HCT116 (cell line): ENCODE data around the gene PRAMEF1. TPM values are rescaled to one million over a fixed set of nuclear protein-coding genes. Genes with fewer than 3 reads are reported as not detected.

Source experiments
- ATAC-seq: fragments of 200-7000 bp; cut with Tn5 transposase; 2 replicates; pipeline ENCODE4 v1.9.1; 2020; ENCODE audit warnings: mild to moderate bottlenecking, moderate library complexity
- BruUV-seq: library from RNA; stranded (reverse); fragments of 400-500 nt; replicated peaks from 2 replicates; lab custom pipeline; 2021; lab: Mats Ljungman, UMichigan
- CTCF ChIA-PET: fragments of 300-600 bp; sonication (Branson Sonifier 250); formaldehyde crosslinking; loops from one replicate; lab custom pipeline; 2021; ENCODE audit warnings: antibody characterized with exemption; lab: Charles Lee
- POLR2A ChIA-PET: fragments of 300-600, 350-600 bp; sonication (Branson Sonifier 250); formaldehyde crosslinking; loops from one replicate; lab custom pipeline; 2021; ENCODE audit warnings: antibody characterized with exemption; lab: Charles Lee
- RAD21 ChIA-PET, 2 experiments: fragments of 300-600 bp; sonication (Branson Sonifier 250); formaldehyde crosslinking; loops; one replicate each; lab custom pipeline; 2023; ENCODE audit warnings: low total read pairs in 2 of 2; ENCODE audit not compliant: uncharacterized antibody in 2 of 2, unreplicated experiment in 2 of 2, low non-redundant PET in 1 of 2; lab: Charles Lee
- DNase-seq: peaks from one replicate; pipeline ENCODE4 v3.0.0-alpha.2; 2010; ENCODE audit warnings: low read depth, low spot score
- H2AFZ ChIP-seq: fragments of 200-600 bp; shearing (Covaris generic), sonication (generic); 2 replicates; pipeline ENCODE4 v1.6.1; 2017; ENCODE audit warnings: low read depth, mixed run types, mixed read lengths, antibody characterized with exemption, low read length; ENCODE audit not compliant: poor library complexity, severe bottlenecking
- H3K27ac ChIP-seq: 2 replicates; pipeline ENCODE4 v1.5.1; 2012; ENCODE audit warnings: low read depth, low read length
- H3K27me3 ChIP-seq: fragments of 200-600 bp; sonication (generic); 2 replicates; pipeline ENCODE4 v1.6.1; 2016; ENCODE audit warnings: mixed run types, low read length, mixed read lengths; ENCODE audit not compliant: insufficient read depth
- H3K36me3 ChIP-seq, 2 experiments: fragments of 200-500 bp in 1 of 2; fragments of 200-600 bp in 1 of 2; sonication (Bioruptor generic) in 1 of 2; sonication (generic) in 1 of 2; 2 replicates each; pipeline versions ENCODE4 v1.5.1 to v1.6.1; 2014 to 2016; ENCODE audit warnings: low read length in 2 of 2, inconsistent platforms in 1 of 2, mixed read lengths in 1 of 2, mixed run types in 1 of 2; ENCODE audit not compliant: insufficient read depth in 2 of 2, control insufficient read depth in 1 of 2
- H3K4me1 ChIP-seq, 2 experiments: fragments of 200-600 bp in 1 of 2; sonication (generic) in 1 of 2; 2 replicates each; pipeline versions ENCODE4 v1.5.1 to v1.6.1; 2012 to 2017; ENCODE audit warnings: low read length in 2 of 2, inconsistent platforms in 1 of 2, mild to moderate bottlenecking in 1 of 2, mixed read lengths in 1 of 2, mixed run types in 1 of 2, moderate library complexity in 1 of 2; ENCODE audit not compliant: insufficient read depth in 2 of 2, control insufficient read depth in 1 of 2
- H3K4me2 ChIP-seq: fragments of 200-600 bp; sonication (generic); 2 replicates; pipeline ENCODE4 v1.6.1; 2017; ENCODE audit warnings: mixed run types, low read length, mixed read lengths
- H3K4me3 ChIP-seq, 2 experiments: fragments of 200-600 bp in 1 of 2; sonication (generic) in 1 of 2; replicated peaks in 1 of 2; 2 replicates each; pipeline ENCODE4 v1.5.1; 2011 to 2016; ENCODE audit warnings: low read length in 2 of 2, control low read depth in 1 of 2, low read depth in 1 of 2, mild to moderate bottlenecking in 1 of 2, mixed read lengths in 1 of 2, mixed run types in 1 of 2
- H3K79me2 ChIP-seq: fragments of 200-600 bp; sonication (generic); 2 replicates; pipeline ENCODE4 v1.6.1; 2017; ENCODE audit warnings: mild to moderate bottlenecking, mixed run types, low read length, moderate library complexity, mixed read lengths; ENCODE audit not compliant: insufficient read depth
- H3K9ac ChIP-seq: fragments of 200-600 bp; sonication (generic); 2 replicates; pipeline ENCODE4 v1.6.1; 2016; ENCODE audit warnings: low read length, mixed read lengths
- H3K9me2 ChIP-seq: fragments of 200-600 bp; sonication (generic), shearing (Covaris generic); 2 replicates; pipeline ENCODE4 v1.6.1; 2017; ENCODE audit warnings: mixed run types, mild to moderate bottlenecking, moderate library complexity; ENCODE audit not compliant: insufficient read depth
- H3K9me3 ChIP-seq, 2 experiments: fragments of 200-500 bp in 1 of 2; fragments of 200-600 bp in 1 of 2; sonication (Bioruptor generic) in 1 of 2; sonication (generic) in 1 of 2; 2 replicates each; pipeline ENCODE4 v1.6.1; 2014 to 2017; ENCODE audit warnings: low read length in 2 of 2, mixed read lengths in 2 of 2, inconsistent platforms in 1 of 2, low read depth in 1 of 2, mild to moderate bottlenecking in 1 of 2, mixed run types in 1 of 2, moderate library complexity in 1 of 2; ENCODE audit not compliant: control insufficient read depth in 1 of 2, insufficient read depth in 1 of 2
- H4K20me1 ChIP-seq: fragments of 200-600 bp; sonication (generic), shearing (Covaris generic); 2 replicates; pipeline ENCODE4 v1.6.1; 2017; ENCODE audit warnings: mixed run types, mild to moderate bottlenecking, moderate library complexity; ENCODE audit not compliant: insufficient read depth
- ATF3 ChIP-seq: IDR thresholded peaks from 2 replicates; pipeline ENCODE4 v1.6.1; 2012
- CBX3 ChIP-seq: IDR thresholded peaks from 2 replicates; pipeline ENCODE4 v1.6.1; 2012; ENCODE audit warnings: low read depth
- CEBPB ChIP-seq: IDR thresholded peaks from 2 replicates; pipeline ENCODE4 v1.6.1; 2012; ENCODE audit warnings: low read depth
- CTCF ChIP-seq, 3 experiments: fragments of 200-600 bp in 1 of 3; sonication (generic) in 1 of 3; IDR thresholded peaks in 2 of 3; conservative IDR thresholded peaks in 1 of 3; 2 replicates each; pipeline ENCODE4 v1.5.1; 2012 to 2017; ENCODE audit warnings: low read depth in 2 of 3, low read length in 2 of 3, antibody characterized with exemption in 1 of 3, borderline replicate concordance in 1 of 3, control low read depth in 1 of 3, mild to moderate bottlenecking in 1 of 3, mixed read lengths in 1 of 3, mixed run types in 1 of 3, moderate library complexity in 1 of 3; ENCODE audit not compliant: insufficient read depth in 1 of 3
- ELF1 ChIP-seq: IDR thresholded peaks from 2 replicates; pipeline ENCODE4 v1.6.1; 2012; ENCODE audit warnings: low read depth, borderline replicate concordance
- JUND ChIP-seq: IDR thresholded peaks from 2 replicates; pipeline ENCODE4 v1.6.1; 2012
- MAX ChIP-seq: IDR thresholded peaks from 2 replicates; pipeline ENCODE4 v1.6.1; 2012
- POLR2A ChIP-seq: IDR thresholded peaks from 2 replicates; pipeline ENCODE4 v1.7.0; 2011; ENCODE audit warnings: borderline replicate concordance; ENCODE audit not compliant: insufficient read depth, insufficient read length; ENCODE audit errors: extremely low read depth
- REST ChIP-seq: IDR thresholded peaks from 2 replicates; pipeline ENCODE4 v1.6.1; 2012; ENCODE audit warnings: low read depth
- SIN3A ChIP-seq: IDR thresholded peaks from 2 replicates; pipeline ENCODE4 v1.6.1; 2012; ENCODE audit warnings: low read depth
- SRF ChIP-seq: IDR thresholded peaks from 2 replicates; pipeline ENCODE4 v1.6.1; 2012; ENCODE audit warnings: low read depth
- ZNF274 ChIP-seq: fragments of 200-500 bp; sonication (Bioruptor generic); IDR thresholded peaks from 2 replicates; pipeline ENCODE4 v1.6.1; 2014; ENCODE audit warnings: mild to moderate bottlenecking, low read depth, low read length, inconsistent platforms
- intact Hi-C: fragments of 100-400 bp; cut with micrococcal nuclease; formaldehyde crosslinking; loops from 2 replicates; pipeline ENCODE4 v1.10.0; 2022
- total RNA-seq: library from RNA; stranded (reverse); gene quantifications from one replicate; pipeline ENCODE4 v1.2.1, GENCODE V29; 2021; ENCODE audit not compliant: unreplicated experiment

Gene PRAMEF1
- total RNA-seq, 1 experiment from 2014 or later, result not detected

GRCh38 chr1:12798911-12799310, 7.7 kb downstream of the PRAMEF1 start:
- BruUV-seq, result no TSS peak
- H3K4me1 ChIP-seq, result no peaks in the 10 kb centered on the region
- H3K79me2 ChIP-seq, result no peaks in the 10 kb centered on the region
- ChIA-PET RAD21 (no interaction called here), CTCF (no interaction called here), POLR2A (no interaction called here)
- H3K36me3 ChIP-seq, result no peaks in the 10 kb centered on the region
- H3K27ac ChIP-seq, result no peak overlapping the region
- intact Hi-C loops, result no loop called here
- no peaks in the 10 kb centered on the region for H4K20me1 ChIP-seq
- ATAC-seq (no peak), DNase-seq (no peak)
- no peak overlapping the region for H2AFZ ChIP-seq
- H3K9me3 ChIP-seq, result no peaks in the 10 kb centered on the region
- H3K4me2 ChIP-seq, result no peak overlapping the region
- no peak overlapping the region for H3K9ac ChIP-seq
- H3K4me3 ChIP-seq, result no peak overlapping the region
- H3K9me2 ChIP-seq, result no peaks in the 10 kb centered on the region
- no peaks in the 10 kb centered on the region; the same call in 1 of the 2 replicates for H3K27me3 ChIP-seq
- TF ChIP-seq SIN3A, result no peak
- TF ChIP-seq ATF3, result no peak
- TF ChIP-seq CEBPB, result no peak
- no peak for TF ChIP-seq REST
- TF ChIP-seq JUND, result no peak
- no peak for TF ChIP-seq CBX3
- TF ChIP-seq POLR2A, result no peak
- TF ChIP-seq SRF, result no peak
- no peak for TF ChIP-seq ZNF274
- no peak for TF ChIP-seq MAX
- TF ChIP-seq ELF1, result no peak
- TF ChIP-seq CTCF (IDR thresholded peaks at IDR 0.05 in 2 of 3, conservative IDR thresholded peaks at IDR 0.05 in 1 of 3; ENCODE audit: borderline replicate concordance in 1 of 3, insufficient read depth in 1 of 3, low read depth in 2 of 3, low read length in 2 of 3), result no peak
